Measurements from ENCODE around the gene ABHD17C. TPM values are rescaled to one million over a fixed set of nuclear protein-coding genes. Genes with fewer than 3 reads are reported as not detected.

ABHD17C gene
- total RNA-seq, 1 donor: 11.6 TPM

GRCh38 chr15:80712956-80713355 lies 17.8 kb downstream of the ABHD17C start:
- H3K27me3 ChIP-seq (ENCODE audit: insufficient read depth, low read length): no peaks in the 10 kb centered on the region
- H3K79me2 ChIP-seq (ENCODE audit: insufficient read depth, low read length): peaks cover 73% of the 10 kb centered on the region
- H3K27ac ChIP-seq (ENCODE audit: low read depth, low read length): no peak overlapping the region
- no peak for DNase-seq (ENCODE audit: insufficient read length, low spot score, missing footprints)
- H2AFZ ChIP-seq (ENCODE audit: low read length): no peak overlapping the region
- no peaks in the 10 kb centered on the region for H3K9me3 ChIP-seq (ENCODE audit: low read depth, low read length)
- peaks cover 3% of the 10 kb centered on the region for H3K36me3 ChIP-seq (ENCODE audit: insufficient read depth, low read length)
- no peaks in the 10 kb centered on the region for H3K4me1 ChIP-seq (ENCODE audit: insufficient read depth, low read length)
- no peak for TF ChIP-seq CTCF (IDR thresholded peaks at IDR 0.05; ENCODE audit: extremely low read depth, low read depth, low read length)
- H3K4me2 ChIP-seq (ENCODE audit: insufficient read depth, low read length): no peak overlapping the region
- peaks cover 48% of the 10 kb centered on the region for H4K20me1 ChIP-seq (ENCODE audit: insufficient read depth, low read length)
- no peak overlapping the region for H3K4me3 ChIP-seq (ENCODE audit: insufficient read depth, low read length)

GRCh38 chr15:80721476-80721875 lies 26.4 kb downstream of the ABHD17C start:
- Histone ChIP-seq H3K4me2 (ENCODE audit: insufficient read depth, low read length) (no peak overlapping the region), H3K4me3 (ENCODE audit: insufficient read depth, low read length) (no peak overlapping the region), H4K20me1 (ENCODE audit: insufficient read depth, low read length) (peaks cover 26% of the 10 kb centered on the region), H3K27ac (ENCODE audit: low read depth, low read length) (no peak overlapping the region), H3K79me2 (ENCODE audit: insufficient read depth, low read length) (peaks cover 55% of the 10 kb centered on the region), H3K27me3 (ENCODE audit: insufficient read depth, low read length) (no peaks in the 10 kb centered on the region), H2AFZ (ENCODE audit: low read length) (no peak overlapping the region), H3K36me3 (ENCODE audit: insufficient read depth, low read length) (peaks cover 2% of the 10 kb centered on the region), H3K9me3 (ENCODE audit: low read depth, low read length) (no peaks in the 10 kb centered on the region), H3K4me1 (ENCODE audit: insufficient read depth, low read length) (no peaks in the 10 kb centered on the region)
- no peak for TF ChIP-seq CTCF (IDR thresholded peaks at IDR 0.05; ENCODE audit: extremely low read depth, low read depth, low read length)
- DNase-seq (ENCODE audit: insufficient read length, low spot score, missing footprints): no peak

GRCh38 chr15:80722811-80723210 lies 27.7 kb downstream of the ABHD17C start:
- Histone ChIP-seq H3K9me3 (ENCODE audit: low read depth, low read length) (no peaks in the 10 kb centered on the region), H3K4me1 (ENCODE audit: insufficient read depth, low read length) (no peaks in the 10 kb centered on the region), H3K36me3 (ENCODE audit: insufficient read depth, low read length) (peaks cover 2% of the 10 kb centered on the region), H3K4me3 (ENCODE audit: insufficient read depth, low read length) (no peak overlapping the region), H3K4me2 (ENCODE audit: insufficient read depth, low read length) (no peak overlapping the region), H4K20me1 (ENCODE audit: insufficient read depth, low read length) (peaks cover 21% of the 10 kb centered on the region), H3K27me3 (ENCODE audit: insufficient read depth, low read length) (no peaks in the 10 kb centered on the region), H3K79me2 (ENCODE audit: insufficient read depth, low read length) (peaks cover 63% of the 10 kb centered on the region), H2AFZ (ENCODE audit: low read length) (no peak overlapping the region), H3K27ac (ENCODE audit: low read depth, low read length) (no peak overlapping the region)
- TF ChIP-seq CTCF (IDR thresholded peaks at IDR 0.05; ENCODE audit: extremely low read depth, low read depth, low read length): no peak
- no peak for DNase-seq (ENCODE audit: insufficient read length, low spot score, missing footprints)

DNA sequence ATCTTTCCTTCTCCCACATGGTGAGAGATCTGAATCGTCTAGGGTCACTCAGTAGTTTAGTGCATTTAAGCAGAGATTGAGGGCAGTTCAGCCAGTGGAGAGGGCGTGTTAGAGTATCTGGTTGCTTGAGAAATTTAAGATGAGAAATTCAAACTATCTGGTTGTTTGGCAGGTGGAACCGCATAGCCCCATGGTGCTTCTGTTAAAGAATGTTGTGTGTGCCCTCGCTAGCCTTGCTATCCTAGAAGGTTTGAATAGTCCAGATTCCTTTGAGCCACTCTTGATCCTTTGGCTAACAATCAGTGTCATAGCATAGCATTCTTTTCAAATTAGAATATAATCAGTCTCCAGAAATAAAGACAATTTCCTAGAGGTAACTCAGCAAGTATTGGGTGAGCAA lies 32.1 kb downstream of the ABHD17C start:
- peaks cover 5% of the 10 kb centered on the region for H3K4me1 ChIP-seq (ENCODE audit: insufficient read depth, low read length)
- H3K27me3 ChIP-seq (ENCODE audit: insufficient read depth, low read length): no peaks in the 10 kb centered on the region
- H3K4me3 ChIP-seq (ENCODE audit: insufficient read depth, low read length): no peak overlapping the region
- no peak overlapping the region for H3K4me2 ChIP-seq (ENCODE audit: insufficient read depth, low read length)
- peaks cover 2% of the 10 kb centered on the region for H3K36me3 ChIP-seq (ENCODE audit: insufficient read depth, low read length)
- H2AFZ ChIP-seq (ENCODE audit: low read length): no peak overlapping the region
- H3K9me3 ChIP-seq (ENCODE audit: low read depth, low read length): no peaks in the 10 kb centered on the region
- peaks cover 17% of the 10 kb centered on the region for H4K20me1 ChIP-seq (ENCODE audit: insufficient read depth, low read length)
- no peak for DNase-seq (ENCODE audit: insufficient read length, low spot score, missing footprints)
- no peak overlapping the region for H3K27ac ChIP-seq (ENCODE audit: low read depth, low read length)
- no peak for TF ChIP-seq CTCF (IDR thresholded peaks at IDR 0.05; ENCODE audit: extremely low read depth, low read depth, low read length)
- peaks cover 68% of the 10 kb centered on the region for H3K79me2 ChIP-seq (ENCODE audit: insufficient read depth, low read length)

Data from osteoblast (primary cell).